Hepatocyte (in vitro differentiated cells): ENCODE results near the gene DUSP14. TPM values are rescaled to one million over a fixed set of nuclear protein-coding genes. Genes with fewer than 3 reads are reported as not detected.
A peak's percentile ranks its signal among the peaks of the same experiment; 100 is the strongest.
"Not testable (repeated sequence)": the region's sequence is repeated elsewhere in the genome, so short reads cannot be mapped to it uniquely, and the experiment has no call there.

Experiments used
- DNase-seq: peaks from one replicate; pipeline ENCODE4 v3.0.0-alpha.2; 2016; ENCODE audit warnings: low spot score
- H2AFZ ChIP-seq: fragments of 200-600 bp; sonication (generic); 2 replicates; pipeline ENCODE4 v1.6.0; 2016; ENCODE audit warnings: antibody characterized with exemption, mild to moderate bottlenecking
- H3K27ac ChIP-seq: fragments of 200-600 bp; sonication (generic); 2 replicates; pipeline ENCODE4 v1.5.1; 2016; ENCODE audit warnings: mild to moderate bottlenecking
- H3K27me3 ChIP-seq: fragments of 200-600 bp; sonication (generic); 2 replicates; pipeline ENCODE4 v1.6.1; 2016
- H3K36me3 ChIP-seq: fragments of 200-600 bp; sonication (generic); replicated peaks from 2 replicates; pipeline ENCODE4 v1.5.1; 2016; ENCODE audit warnings: low read depth; ENCODE audit not compliant: insufficient read depth
- H3K4me1 ChIP-seq: fragments of 200-600 bp; sonication (generic); 2 replicates; pipeline ENCODE4 v1.5.1; 2016; ENCODE audit warnings: mild to moderate bottlenecking, moderate library complexity; ENCODE audit not compliant: insufficient read depth
- H3K4me2 ChIP-seq: fragments of 200-600 bp; sonication (generic); 2 replicates; pipeline ENCODE4 v1.6.0; 2016
- H3K4me3 ChIP-seq: fragments of 200-600 bp; sonication (generic); 2 replicates; pipeline ENCODE4 v1.5.1; 2016; ENCODE audit warnings: mild to moderate bottlenecking
- H3K79me2 ChIP-seq: fragments of 200-600 bp; sonication (generic); 2 replicates; pipeline ENCODE4 v1.6.0; 2017; ENCODE audit warnings: mild to moderate bottlenecking
- H3K9me2 ChIP-seq: fragments of 200-600 bp; sonication (generic); replicated peaks from 2 replicates; pipeline ENCODE4 v1.6.0; 2017; ENCODE audit warnings: mild to moderate bottlenecking; ENCODE audit not compliant: insufficient read depth
- H3K9me3 ChIP-seq: fragments of 200-600 bp; sonication (generic); 2 replicates; pipeline ENCODE4 v1.5.1; 2016; ENCODE audit warnings: low read depth, mild to moderate bottlenecking
- H4K20me1 ChIP-seq: fragments of 200-600 bp; sonication (generic); 2 replicates; pipeline ENCODE4 v1.6.0; 2016; ENCODE audit warnings: mild to moderate bottlenecking; ENCODE audit not compliant: insufficient read depth, poor library complexity, severe bottlenecking
- CTCF ChIP-seq: fragments of 200-600 bp; sonication (generic); IDR thresholded peaks from 2 replicates; pipeline ENCODE4 v1.5.1; 2016; ENCODE audit warnings: antibody characterized with exemption, mild to moderate bottlenecking; ENCODE audit not compliant: poor library complexity
- EZH2 ChIP-seq: fragments of 200-600 bp; sonication (generic); IDR thresholded peaks from 2 replicates; pipeline ENCODE4 v1.6.1; 2016; ENCODE audit warnings: antibody characterized with exemption, mild to moderate bottlenecking, borderline replicate concordance
- EZH2phosphoT487 ChIP-seq: fragments of 200-600 bp; sonication (generic); IDR thresholded peaks from one replicate; pipeline ENCODE4 v1.6.1; 2018; ENCODE audit warnings: antibody characterized with exemption, mild to moderate bottlenecking, low read depth, moderate library complexity; ENCODE audit not compliant: unreplicated experiment, severe bottlenecking
- WGBS: methylation state at CpG from one replicate; pipeline ENCODE4 v1.1.6; 2016; ENCODE audit warnings: low lambda C conversion rate; ENCODE audit errors: missing lambda C conversion rate; 5-methylcytosine and 5-hydroxymethylcytosine counted together
- polyA plus RNA-seq: library from polyadenylated mRNA; unstranded; fragments of >200 nt; fragmentation: Nextera tagmentation; extraction: Ambion mirVana; gene quantifications from 2 replicates; pipeline ENCODE4 v1.2.1, GENCODE V29; 2016
- total RNA-seq: library from RNA; depleted of rRNA; stranded (reverse); fragments of >200 nt; gene quantifications from 2 replicates; pipeline ENCODE4 v1.2.3, GENCODE V29; 2014

Gene DUSP14
- total and polyA plus RNA-seq, 2 experiments from 2014 or later, result 28.8 to 33.3 TPM

- Histone ChIP-seq H2AFZ (no peak overlapping the region), H3K4me3 (no peak overlapping the region), H3K36me3 (no peaks in the 10 kb centered on the region), H3K27ac (no peak overlapping the region), H3K9me2 (no peaks in the 10 kb centered on the region), H3K27me3 (no peaks in the 10 kb centered on the region), H3K9me3 (no peaks in the 10 kb centered on the region), H4K20me1 (no peaks in the 10 kb centered on the region), H3K79me2 (no peaks in the 10 kb centered on the region), H3K4me1 (no peaks in the 10 kb centered on the region), H3K4me2 (no peak overlapping the region)
- TF ChIP-seq EZH2, result no peak
- TF ChIP-seq CTCF, result no peak
- no peak for TF ChIP-seq EZH2phosphoT487
- DNase-seq, result no peak
- WGBS, result 84% methylated on average over 1 of the region's 1 CpG
These were observed 42.0 kb upstream of the DUSP14 start for GRCh38 chr17:37447641-37448040.

GRCh38 chr17:37450112-37450511, 39.6 kb upstream of the DUSP14 start:
- no peak overlapping the region for H2AFZ ChIP-seq
- 84% methylated on average over 6 of the region's 6 CpGs for WGBS
- no peaks in the 10 kb centered on the region for H3K9me3 ChIP-seq
- no peaks in the 10 kb centered on the region for H3K36me3 ChIP-seq
- no peaks in the 10 kb centered on the region for H3K27me3 ChIP-seq
- no peak overlapping the region for H3K4me2 ChIP-seq
- H3K9me2 ChIP-seq, result no peaks in the 10 kb centered on the region
- TF ChIP-seq CTCF (no peak), EZH2phosphoT487 (no peak), EZH2 (no peak)
- peak; percentile 19 for DNase-seq
- no peaks in the 10 kb centered on the region for H3K4me1 ChIP-seq
- no peaks in the 10 kb centered on the region for H4K20me1 ChIP-seq
- H3K4me3 ChIP-seq, result no peak overlapping the region
- H3K79me2 ChIP-seq, result no peaks in the 10 kb centered on the region
- H3K27ac ChIP-seq, result peak overlapping the region; percentile 48

GRCh38 chr17:37457801-37458200, 31.9 kb upstream of the DUSP14 start:
- 86% methylated on average over 3 of the region's 3 CpGs for WGBS
- not testable (repeated sequence) for H3K36me3 ChIP-seq, H2AFZ ChIP-seq, H3K9me3 ChIP-seq, H3K4me2 ChIP-seq, H3K27ac ChIP-seq, H4K20me1 ChIP-seq, H3K9me2 ChIP-seq, H3K27me3 ChIP-seq, H3K4me3 ChIP-seq, DNase-seq, H3K4me1 ChIP-seq, H3K79me2 ChIP-seq

- TF ChIP-seq EZH2, result no peak
- no peak for TF ChIP-seq CTCF
- no peak for TF ChIP-seq EZH2phosphoT487
- Histone ChIP-seq H3K9me2 (no peaks in the 10 kb centered on the region), H3K79me2 (no peaks in the 10 kb centered on the region), H3K36me3 (no peaks in the 10 kb centered on the region), H3K27ac (no peak overlapping the region), H4K20me1 (no peaks in the 10 kb centered on the region), H3K9me3 (no peaks in the 10 kb centered on the region), H3K4me2 (no peak overlapping the region), H3K4me1 (no peaks in the 10 kb centered on the region), H3K27me3 (no peaks in the 10 kb centered on the region), H3K4me3 (no peak overlapping the region), H2AFZ (no peak overlapping the region)
- WGBS, result 98% methylated on average over 3 of the region's 3 CpGs
- DNase-seq, result no peak
These were observed 30.9 kb upstream of the DUSP14 start for GRCh38 chr17:37458805-37459204.
